ENCODE data around the gene LRRC59. TPM values are rescaled to one million over a fixed set of nuclear protein-coding genes. Genes with fewer than 3 reads are reported as not detected.

LRRC59 gene
- total and polyA plus RNA-seq, 2 donors (not counting 1 experiment from before 2014, with no cell fraction given), result 27.7 to 31.2 TPM

DNA sequence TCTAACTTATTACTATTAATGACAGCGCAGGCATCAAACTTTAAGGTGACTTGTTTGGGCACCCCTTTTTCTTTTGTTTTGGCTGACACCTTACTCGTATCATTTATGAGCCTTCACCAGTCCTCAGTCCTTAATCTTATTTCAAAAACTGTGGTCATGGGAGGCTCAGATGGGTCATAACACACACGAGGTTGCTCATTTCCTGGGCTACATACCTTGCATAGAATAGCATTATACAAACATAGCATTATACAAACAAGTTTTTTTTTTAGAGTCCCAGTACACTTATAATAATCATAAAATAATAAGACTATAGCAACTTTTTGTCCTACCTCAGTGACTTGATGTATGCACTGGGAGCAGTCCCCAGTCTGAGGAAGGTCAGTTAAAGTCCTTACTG lies 17.5 kb upstream of the LRRC59 start:
- 100% methylated on average over 2 of the region's 3 CpGs for WGBS (ENCODE audit: insufficient coverage)
- no peaks in the 10 kb centered on the region for H3K4me1 ChIP-seq (ENCODE audit: control insufficient read depth in 2 of 2, insufficient read depth in 2 of 2, low read length in 2 of 2)
- TF ChIP-seq, protein P1, sequence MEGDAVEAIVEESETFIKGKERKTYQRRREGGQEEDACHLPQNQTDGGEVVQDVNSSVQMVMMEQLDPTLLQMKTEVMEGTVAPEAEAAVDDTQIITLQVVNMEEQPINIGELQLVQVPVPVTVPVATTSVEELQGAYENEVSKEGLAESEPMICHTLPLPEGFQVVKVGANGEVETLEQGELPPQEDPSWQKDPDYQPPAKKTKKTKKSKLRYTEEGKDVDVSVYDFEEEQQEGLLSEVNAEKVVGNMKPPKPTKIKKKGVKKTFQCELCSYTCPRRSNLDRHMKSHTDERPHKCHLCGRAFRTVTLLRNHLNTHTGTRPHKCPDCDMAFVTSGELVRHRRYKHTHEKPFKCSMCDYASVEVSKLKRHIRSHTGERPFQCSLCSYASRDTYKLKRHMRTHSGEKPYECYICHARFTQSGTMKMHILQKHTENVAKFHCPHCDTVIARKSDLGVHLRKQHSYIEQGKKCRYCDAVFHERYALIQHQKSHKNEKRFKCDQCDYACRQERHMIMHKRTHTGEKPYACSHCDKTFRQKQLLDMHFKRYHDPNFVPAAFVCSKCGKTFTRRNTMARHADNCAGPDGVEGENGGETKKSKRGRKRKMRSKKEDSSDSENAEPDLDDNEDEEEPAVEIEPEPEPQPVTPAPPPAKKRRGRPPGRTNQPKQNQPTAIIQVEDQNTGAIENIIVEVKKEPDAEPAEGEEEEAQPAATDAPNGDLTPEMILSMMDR (IDR thresholded peaks at IDR 0.05), result no peak
- no peak for TF ChIP-seq EZH2 (IDR thresholded peaks at IDR 0.05; ENCODE audit: borderline replicate concordance, insufficient read depth, low read depth, low read length, poor library complexity, severe bottlenecking)
- H3K27me3 ChIP-seq (replicated peaks in 1 of 4; ENCODE audit: control extremely low read depth in 1 of 4, control insufficient read depth in 3 of 4, insufficient read depth in 4 of 4, low read length in 3 of 4), result no peaks in the 10 kb centered on the region
- H3K27me3 Mint-ChIP-seq, result peaks cover 3% of the 10 kb centered on the region
- no peak overlapping the region for H3K9ac ChIP-seq (ENCODE audit: low read length)
- no peak overlapping the region for H2AFZ ChIP-seq (ENCODE audit: insufficient read depth, low read depth, low read length, poor library complexity, severe bottlenecking)
- no peaks in the 10 kb centered on the region for H4K20me1 ChIP-seq (ENCODE audit: control insufficient read depth, insufficient read depth, low read length, poor library complexity, severe bottlenecking)
- intact Hi-C loops (cut with micrococcal nuclease), result no loop called here
- H3K4me2 ChIP-seq (replicated peaks; ENCODE audit: low read depth, low read length, poor library complexity, severe bottlenecking), result no peak overlapping the region
- H3K9me3 ChIP-seq (ENCODE audit: control extremely low read depth in 1 of 3, control insufficient read depth in 2 of 3, insufficient read depth in 1 of 3, low read length in 2 of 3), result peaks cover 0 to 9% (median 4%) of the 10 kb centered on the region in 3 donors
- H3K4me3 ChIP-seq (ENCODE audit: control extremely low read depth in 1 of 5, extremely low read depth in 1 of 5, insufficient read depth in 1 of 5, low read depth in 2 of 5, low read length in 4 of 5), result no peak overlapping the region
- no peak overlapping the region for H3K27ac Mint-ChIP-seq
- no peak overlapping the region for H3K4me3 Mint-ChIP-seq
- no peak for DNase-seq
- POLR2A ChIA-PET, result no interaction called here
- no peak overlapping the region for H3K27ac ChIP-seq (ENCODE audit: low read length in 2 of 2)
- CTCF ChIA-PET, result no interaction called here
- H3K9me3 Mint-ChIP-seq (ENCODE audit: insufficient read depth), result no peaks in the 10 kb centered on the region
- H3K79me2 ChIP-seq (ENCODE audit: control insufficient read depth, insufficient read depth, low read length), result no peaks in the 10 kb centered on the region
- H3K36me3 ChIP-seq (replicated peaks in 1 of 2; ENCODE audit: control extremely low read depth in 1 of 2, control insufficient read depth in 1 of 2, extremely low read depth in 1 of 2, insufficient read depth in 2 of 2, low read length in 1 of 2), result no peaks in the 10 kb centered on the region
- peaks cover 3% of the 10 kb centered on the region for H3K4me1 Mint-ChIP-seq
- no peak for ATAC-seq (ENCODE audit: low read depth)

GRCh38 chr17:50412188-50412732 lies 14.9 kb upstream of the LRRC59 start:
- ChIA-PET CTCF (no interaction called here), POLR2A (no interaction called here)
- Histone ChIP-seq H3K27me3 (replicated peaks in 1 of 4; ENCODE audit: control extremely low read depth in 1 of 4, control insufficient read depth in 3 of 4, insufficient read depth in 4 of 4, low read length in 3 of 4) (no peaks in the 10 kb centered on the region), H3K4me2 (replicated peaks; ENCODE audit: low read depth, low read length, poor library complexity, severe bottlenecking) (no peak overlapping the region), H3K9ac (ENCODE audit: low read length) (no peak overlapping the region), H3K9me3 (ENCODE audit: control extremely low read depth in 1 of 3, control insufficient read depth in 2 of 3, insufficient read depth in 1 of 3, low read length in 2 of 3) (no peaks in the 10 kb centered on the region), H3K27ac (ENCODE audit: low read length in 2 of 2) (no peak overlapping the region), H2AFZ (ENCODE audit: insufficient read depth, low read depth, low read length, poor library complexity, severe bottlenecking) (no peak overlapping the region), H4K20me1 (ENCODE audit: control insufficient read depth, insufficient read depth, low read length, poor library complexity, severe bottlenecking) (no peaks in the 10 kb centered on the region), H3K4me1 (ENCODE audit: control insufficient read depth in 2 of 2, insufficient read depth in 2 of 2, low read length in 2 of 2) (no peaks in the 10 kb centered on the region), H3K4me3 (ENCODE audit: control extremely low read depth in 1 of 5, extremely low read depth in 1 of 5, insufficient read depth in 1 of 5, low read depth in 2 of 5, low read length in 4 of 5) (no peak overlapping the region), H3K79me2 (ENCODE audit: control insufficient read depth, insufficient read depth, low read length) (no peaks in the 10 kb centered on the region), H3K36me3 (replicated peaks in 1 of 2; ENCODE audit: control extremely low read depth in 1 of 2, control insufficient read depth in 1 of 2, extremely low read depth in 1 of 2, insufficient read depth in 2 of 2, low read length in 1 of 2) (no peaks in the 10 kb centered on the region)
- Mint-ChIP-seq H3K4me3 (no peak overlapping the region), H3K4me1 (no peaks in the 10 kb centered on the region), H3K27me3 (peaks cover 3% of the 10 kb centered on the region), H3K9me3 (ENCODE audit: insufficient read depth) (no peaks in the 10 kb centered on the region), H3K27ac (no peak overlapping the region)
- TF ChIP-seq, protein P1 (IDR thresholded peaks at IDR 0.05), result no peak
- TF ChIP-seq EZH2 (IDR thresholded peaks at IDR 0.05; ENCODE audit: borderline replicate concordance, insufficient read depth, low read depth, low read length, poor library complexity, severe bottlenecking), result no peak
- WGBS (ENCODE audit: insufficient coverage), result no CpG with 5 or more reads among the region's 4 CpGs
- DNase-seq (no peak), ATAC-seq (ENCODE audit: low read depth) (no peak)
- intact Hi-C loops (cut with micrococcal nuclease), result no loop called here

All from B cell (primary cell).